T-cell (primary cell): ENCODE results near the gene DHH. TPM values are rescaled to one million over a fixed set of nuclear protein-coding genes. Genes with fewer than 3 reads are reported as not detected.

Source experiments
- ATAC-seq, 4 experiments: fragments of 200-7000 bp in 3 of 4; fragments of 150-1000 bp in 1 of 4; cut with Tn5 transposase; replicated peaks in 1 of 4; 1 replicate in 3 of 4; 2 replicates in 1 of 4; pipeline ENCODE4 v1.10.0; 2021; ENCODE audit warnings: moderate library complexity in 3 of 4, mild to moderate bottlenecking in 2 of 4, moderate number of reproducible peaks in 1 of 4
- CTCF ChIA-PET, 2 donors: fragments of 300-600 bp; sonication (Branson Sonifier 250); formaldehyde crosslinking; loops; one replicate each; lab custom pipeline; 2022; ENCODE audit warnings: antibody characterized with exemption in 2 of 2; lab: Charles Lee
- POLR2A ChIA-PET, 2 donors: fragments of 300-600 bp; sonication (Branson Sonifier 250); formaldehyde crosslinking; loops; one replicate each; lab custom pipeline; 2022; ENCODE audit warnings: antibody characterized with exemption in 2 of 2; lab: Charles Lee
- DNase-seq, 35 experiments: peaks; one replicate each; pipeline versions ENCODE4 v3.0.0 to v3.0.0-alpha.2; 2013 to 2023
- H3K27ac ChIP-seq: one replicate; pipeline ENCODE4 v1.5.1; 2013; ENCODE audit warnings: low read length
- H3K27me3 ChIP-seq, 2 experiments: replicated peaks in 1 of 2; 1 replicate in 1 of 2; 2 replicates in 1 of 2; pipeline versions ENCODE4 v1.6.1 to v1.7.0; 2013; ENCODE audit warnings: low read length in 1 of 2, mixed read lengths in 1 of 2; ENCODE audit not compliant: control insufficient read depth in 2 of 2, insufficient read depth in 2 of 2; ENCODE audit errors: extremely low read depth in 1 of 2
- H3K36me3 ChIP-seq, 2 donors: 1 replicate in 1 of 2; 2 replicates in 1 of 2; pipeline versions ENCODE4 v1.6.1 to v1.7.0; 2013; ENCODE audit warnings: low read length in 1 of 2; ENCODE audit not compliant: control insufficient read depth in 2 of 2, insufficient read depth in 1 of 2; ENCODE audit errors: extremely low read depth in 1 of 2
- H3K4me1 ChIP-seq, 2 experiments: 1 replicate in 1 of 2; 2 replicates in 1 of 2; pipeline versions ENCODE4 v1.6.1 to v1.7.0; 2013; ENCODE audit warnings: low read length in 2 of 2, mixed read lengths in 1 of 2; ENCODE audit not compliant: insufficient read depth in 2 of 2, control insufficient read depth in 1 of 2; ENCODE audit errors: extremely low read depth in 1 of 2
- H3K4me3 ChIP-seq, 2 donors: 1 replicate in 1 of 2; 2 replicates in 1 of 2; pipeline versions ENCODE4 v1.5.1 to v1.7.0; 2013; ENCODE audit warnings: mild to moderate bottlenecking in 2 of 2, low read length in 1 of 2, moderate library complexity in 1 of 2; ENCODE audit not compliant: control insufficient read depth in 1 of 2; ENCODE audit errors: extremely low read depth in 1 of 2
- H3K9me3 ChIP-seq: 2 replicates; pipeline ENCODE4 v1.7.0; 2013
- H3K27ac Mint-ChIP-seq, 2 donors: one replicate each; pipeline ENCODE4 v1.8.0; 2020 to 2021; ENCODE audit warnings: mild to moderate bottlenecking in 2 of 2, mixed read lengths in 2 of 2
- H3K27me3 Mint-ChIP-seq, 2 donors: one replicate each; pipeline ENCODE4 v1.8.0; 2021 to 2022; ENCODE audit warnings: mixed read lengths in 2 of 2
- H3K36me3 Mint-ChIP-seq: one replicate; pipeline ENCODE4 v1.8.0; 2021; ENCODE audit warnings: mixed read lengths
- H3K4me1 Mint-ChIP-seq, 3 donors: one replicate each; pipeline ENCODE4 v1.8.0; 2020 to 2022; ENCODE audit warnings: mixed read lengths in 3 of 3, mild to moderate bottlenecking in 1 of 3
- H3K4me3 Mint-ChIP-seq, 3 donors: one replicate each; pipeline ENCODE4 v1.8.0; 2020 to 2022; ENCODE audit warnings: mild to moderate bottlenecking in 3 of 3, mixed read lengths in 3 of 3, moderate library complexity in 3 of 3
- H3K9me3 Mint-ChIP-seq, 3 donors: one replicate each; pipeline ENCODE4 v1.8.0; 2020 to 2022; ENCODE audit warnings: mixed read lengths in 3 of 3
- WGBS: methylation state at CpG from one replicate; pipeline ENCODE4 v1.1.5; 2013; ENCODE audit warnings: missing lambda C conversion rate; ENCODE audit not compliant: insufficient coverage; 5-methylcytosine and 5-hydroxymethylcytosine counted together
- total RNA-seq, 35 experiments: library from RNA in 6 of 35; stranded (reverse) in 6 of 35; fragments of 120-200 nt in 1 of 35; gene quantifications; one replicate each; pipeline versions ENCODE4 v1.2.1 to v1.2.4 and lab custom pipeline; 2013 to 2026

The DHH gene
- total RNA-seq, 5 donors from 2014 or later (not counting 1 experiment from before 2014, with no cell fraction given), result 0.12 to 0.45 (median 0.38) TPM

- peaks cover 34 to 51% of the 10 kb centered on the region in 2 donors for H3K27me3 Mint-ChIP-seq
- H3K4me1 Mint-ChIP-seq, result peaks cover 33 to 58% (median 46%) of the 10 kb centered on the region in 3 donors
- no peak for ATAC-seq
- Histone ChIP-seq H3K36me3 (no peaks in the 10 kb centered on the region), H3K4me3 (no peak overlapping the region), H3K27ac (no peak overlapping the region), H3K27me3 (peaks cover 12 to 59% of the 10 kb centered on the region in 2 experiments), H3K9me3 (no peaks in the 10 kb centered on the region), H3K4me1 (peaks cover 8 to 54% of the 10 kb centered on the region in 2 experiments)
- no peak overlapping the region for H3K27ac Mint-ChIP-seq
- H3K36me3 Mint-ChIP-seq, result no peaks in the 10 kb centered on the region
- ChIA-PET POLR2A (interaction anchor here in 1 of 2 donors (0.5 to 0.6 kb wide), 2 partner anchors 31 to 236 kb away, joined by 3 read pairs; no protein-coding TSS in a partner anchor), CTCF (interaction anchor here (0.7 to 5.1 kb wide), 20 partner anchors 8 to 146 kb away, joined by 3 to 32 read pairs (median 6); partner anchors contain the start of genes RHEBL1 (in 2 of the 2) and TUBA1B (in 2 of the 2))
- no peaks in the 10 kb centered on the region for H3K9me3 Mint-ChIP-seq
- 78% methylated on average over 4 of the region's 6 CpGs for WGBS
- no peak for DNase-seq
- H3K4me3 Mint-ChIP-seq, result peak overlapping the region in 1 of 3 donors; percentile 80
Observed at GRCh38 chr12:49088932-49089330, 5.7 kb downstream of the DHH start.

GRCh38 chr12:49088150-49088931 is 6.3 kb downstream of the DHH start:
- Mint-ChIP-seq H3K4me3 (peak overlapping the region in 1 of 3 donors; percentile 80), H3K4me1 (peaks cover 33 to 52% (median 40%) of the 10 kb centered on the region in 3 donors), H3K36me3 (no peaks in the 10 kb centered on the region), H3K9me3 (no peaks in the 10 kb centered on the region), H3K27me3 (peaks cover 28 to 45% of the 10 kb centered on the region in 2 donors), H3K27ac (no peak overlapping the region)
- H3K4me1 ChIP-seq, result peaks cover 8 to 49% of the 10 kb centered on the region in 2 experiments
- 1% methylated on average over 12 of the region's 18 CpGs for WGBS
- peak; percentile 77 to 89 (median 86) for ATAC-seq
- ChIA-PET POLR2A (interaction anchor here in 1 of 2 donors (0.5 kb wide), 1 partner anchor 266 kb away, joined by 3 read pairs; no protein-coding TSS in a partner anchor), CTCF (interaction anchor here (0.6 to 5.1 kb wide), 29 partner anchors 8 to 647 kb away, joined by 3 to 32 read pairs (median 5); partner anchors contain the start of genes RHEBL1 (in 2 of the 2), TUBA1B (in 2 of the 2), DDX23 (in 1 of the 2) and TROAP (in 1 of the 2))
- no peaks in the 10 kb centered on the region for H3K36me3 ChIP-seq
- H3K27me3 ChIP-seq, result peaks cover 12 to 53% of the 10 kb centered on the region in 2 experiments
- no peak overlapping the region for H3K27ac ChIP-seq
- H3K9me3 ChIP-seq, result no peaks in the 10 kb centered on the region
- peak in 33 of 35 experiments; percentile 35 to 89 (median 58) for DNase-seq
- H3K4me3 ChIP-seq, result no peak overlapping the region

- 86% methylated on average over 1 of the region's 3 CpGs for WGBS
- no peak for DNase-seq
- Histone ChIP-seq H3K4me1 (peaks cover 7 to 35% of the 10 kb centered on the region in 2 experiments), H3K27me3 (peaks cover 9 to 36% of the 10 kb centered on the region in 2 experiments), H3K36me3 (no peaks in the 10 kb centered on the region), H3K4me3 (no peak overlapping the region), H3K9me3 (no peaks in the 10 kb centered on the region), H3K27ac (no peak overlapping the region)
- ChIA-PET CTCF (interaction anchor here (0.5 to 5.1 kb wide), 13 partner anchors 10 to 154 kb away, joined by 3 to 32 read pairs (median 5); partner anchors contain the start of gene TUBA1B (in 1 of the 2)), POLR2A (interaction anchor here in 1 of 2 donors (0.8 kb wide), 1 partner anchor 11 kb away, joined by 3 read pairs; no protein-coding TSS in a partner anchor)
- Mint-ChIP-seq H3K36me3 (no peaks in the 10 kb centered on the region), H3K9me3 (no peaks in the 10 kb centered on the region), H3K4me3 (no peak overlapping the region), H3K27ac (no peak overlapping the region), H3K27me3 (peaks cover 16 to 26% of the 10 kb centered on the region in 2 donors), H3K4me1 (peaks cover 22 to 35% (median 24%) of the 10 kb centered on the region in 3 donors)
- ATAC-seq, result no peak
Observed at GRCh38 chr12:49086116-49086515, 8.5 kb downstream of the DHH start.

- Histone ChIP-seq H3K36me3 (no peaks in the 10 kb centered on the region), H3K27me3 (peaks cover 6 to 19% of the 10 kb centered on the region in 2 experiments), H3K4me1 (peaks cover under 1 to 19% of the 10 kb centered on the region in 2 experiments), H3K4me3 (no peak overlapping the region), H3K9me3 (no peaks in the 10 kb centered on the region), H3K27ac (no peak overlapping the region)
- DNase-seq, result no peak
- Mint-ChIP-seq H3K27me3 (peaks cover 8 to 12% of the 10 kb centered on the region in 2 donors), H3K9me3 (no peaks in the 10 kb centered on the region), H3K4me3 (no peak overlapping the region), H3K4me1 (peaks cover 12 to 22% (median 12%) of the 10 kb centered on the region in 3 donors), H3K36me3 (no peaks in the 10 kb centered on the region), H3K27ac (no peak overlapping the region)
- no peak for ATAC-seq
- WGBS, result no CpG with 5 or more reads among the region's 3 CpGs
- POLR2A ChIA-PET, result no interaction called here
- CTCF ChIA-PET, result interaction anchor here in 1 of 2 donors (0.5 to 5.1 kb wide), 10 partner anchors 10 to 244 kb away, joined by 3 to 32 read pairs (median 3); partner anchors contain the start of genes DHH and RHEBL1
Observed at GRCh38 chr12:49084438-49084837, 10.2 kb downstream of the DHH start.

- Histone ChIP-seq H3K36me3 (no peaks in the 10 kb centered on the region), H3K4me1 (no peaks in the 10 kb centered on the region), H3K9me3 (no peaks in the 10 kb centered on the region), H3K4me3 (no peak overlapping the region), H3K27me3 (peaks cover 0 to 5% of the 10 kb centered on the region in 2 experiments), H3K27ac (no peak overlapping the region)
- ChIA-PET POLR2A (no interaction called here), CTCF (interaction anchor here in 1 of 2 donors (0.6 to 0.8 kb wide), 2 partner anchors 28 to 155 kb away, joined by 5 read pairs; no protein-coding TSS in a partner anchor)
- H3K27ac Mint-ChIP-seq, result no peak overlapping the region
- H3K27me3 Mint-ChIP-seq, result peaks cover 0 to 5% of the 10 kb centered on the region in 2 donors
- WGBS, result 100% methylated on average over 1 of the region's 1 CpG
- no peaks in the 10 kb centered on the region for H3K4me1 Mint-ChIP-seq
- ATAC-seq, result no peak
- H3K4me3 Mint-ChIP-seq, result no peak overlapping the region
- no peaks in the 10 kb centered on the region for H3K9me3 Mint-ChIP-seq
- no peak for DNase-seq
- no peaks in the 10 kb centered on the region for H3K36me3 Mint-ChIP-seq
Observed at GRCh38 chr12:49079793-49080192, 14.8 kb downstream of the DHH start.

- CTCF ChIA-PET, result no interaction called here
- Mint-ChIP-seq H3K27me3 (no peaks in the 10 kb centered on the region), H3K4me3 (peak overlapping the region in 1 of 3 donors; percentile 100)
Observed at GRCh38 chr12:49070971-49071370, 23.6 kb downstream of the DHH start.

More at GRCh38 chr12:49070971-49071370, 23.6 kb downstream of the DHH start:
- Mint-ChIP-seq H3K27ac (no peak overlapping the region), H3K4me1 (peaks cover 18 to 19% (median 19%) of the 10 kb centered on the region in 3 donors), H3K36me3 (no peaks in the 10 kb centered on the region), H3K9me3 (no peaks in the 10 kb centered on the region)
- no peaks in the 10 kb centered on the region for H3K9me3 ChIP-seq
- POLR2A ChIA-PET, result interaction anchor here in 1 of 2 donors (0.8 kb wide), 1 partner anchor 23 kb away, joined by 3 read pairs; the partner anchor contains the start of gene DHH
- no peak for DNase-seq
- peaks cover 6 to 17% of the 10 kb centered on the region in 2 experiments for H3K4me1 ChIP-seq
- H3K4me3 ChIP-seq, result no peak overlapping the region
- peaks cover 0 to 2% of the 10 kb centered on the region in 2 donors for H3K36me3 ChIP-seq
- 86% methylated on average over 1 of the region's 11 CpGs for WGBS
- no peaks in the 10 kb centered on the region for H3K27me3 ChIP-seq
- ATAC-seq, result no peak
- no peak overlapping the region for H3K27ac ChIP-seq
